Caco-2 (cell line): Measurements from ENCODE around the gene IKZF4. TPM values are rescaled to one million over a fixed set of nuclear protein-coding genes. Genes with fewer than 3 reads are reported as not detected.

ENCODE experiments used
- BruUV-seq: library from RNA; stranded (reverse); fragments of 400-500 nt; replicated peaks from 2 replicates; lab custom pipeline; 2021; lab: Mats Ljungman, UMichigan
- CTCF ChIA-PET: fragments of 300-600 bp; sonication (Branson Sonifier 250); formaldehyde crosslinking; loops from one replicate; lab custom pipeline; 2022; ENCODE audit warnings: antibody characterized with exemption; lab: Charles Lee
- POLR2A ChIA-PET: fragments of 300-600 bp; sonication (Branson Sonifier 250); formaldehyde crosslinking; loops from one replicate; lab custom pipeline; 2022; ENCODE audit warnings: antibody characterized with exemption; lab: Charles Lee
- DNase-seq, 2 experiments: peaks; one replicate each; pipeline versions ENCODE4 v3.0.0 to v3.0.0-alpha.2; 2020 to 2022
- H3K27me3 ChIP-seq: replicated peaks from 2 replicates; pipeline ENCODE4 v1.6.0; 2011; ENCODE audit warnings: low read length; ENCODE audit not compliant: control insufficient read depth, insufficient read depth
- H3K36me3 ChIP-seq: 2 replicates; pipeline ENCODE4 v1.5.1; 2011; ENCODE audit warnings: low read length; ENCODE audit not compliant: control insufficient read depth, insufficient read depth
- H3K4me1 ChIP-seq: fragments of 250-450 bp; sonication (Bioruptor Pico); 2 replicates; pipeline ENCODE4 v1.5.1; 2020; ENCODE audit warnings: mild to moderate bottlenecking
- H3K4me3 ChIP-seq: 2 replicates; pipeline ENCODE4 v1.5.1; 2011; ENCODE audit warnings: low read depth, mild to moderate bottlenecking, control low read depth, low read length
- H3K9me3 ChIP-seq: fragments of 250-450 bp; sonication (Bioruptor Pico); 2 replicates; pipeline ENCODE4 v1.5.1; 2020; ENCODE audit warnings: mild to moderate bottlenecking, moderate library complexity
- H3K27ac Mint-ChIP-seq: one replicate; pipeline ENCODE4 v1.8.0; 2022; ENCODE audit warnings: mixed read lengths; ENCODE audit not compliant: unreplicated experiment
- H3K27me3 Mint-ChIP-seq: one replicate; pipeline ENCODE4 v1.8.0; 2022; ENCODE audit warnings: mixed read lengths; ENCODE audit not compliant: insufficient read depth, unreplicated experiment
- H3K36me3 Mint-ChIP-seq: one replicate; pipeline ENCODE4 v1.8.0; 2022; ENCODE audit warnings: mild to moderate bottlenecking, mixed read lengths; ENCODE audit not compliant: insufficient read depth, unreplicated experiment
- H3K4me1 Mint-ChIP-seq: one replicate; pipeline ENCODE4 v1.8.0; 2022; ENCODE audit warnings: low read depth, mixed read lengths; ENCODE audit not compliant: unreplicated experiment
- H3K4me3 Mint-ChIP-seq: one replicate; pipeline ENCODE4 v1.8.0; 2022; ENCODE audit warnings: mild to moderate bottlenecking, moderate library complexity, mixed read lengths; ENCODE audit not compliant: unreplicated experiment
- H3K9me3 Mint-ChIP-seq: one replicate; pipeline ENCODE4 v1.8.0; 2022; ENCODE audit warnings: mixed read lengths; ENCODE audit not compliant: unreplicated experiment
- CTCF ChIP-seq, 2 experiments: fragments of 200-600 bp in 1 of 2; IDR thresholded peaks; 1 replicate in 1 of 2; 2 replicates in 1 of 2; pipeline versions ENCODE4 v1.5.1 to v1.8.0; 2011 to 2022; ENCODE audit warnings: antibody characterized with exemption in 1 of 2, control low read depth in 1 of 2, inconsistent platforms in 1 of 2, low read depth in 1 of 2, low read length in 1 of 2, mild to moderate bottlenecking in 1 of 2, moderate library complexity in 1 of 2; ENCODE audit not compliant: insufficient read depth in 1 of 2, severe bottlenecking in 1 of 2, unreplicated experiment in 1 of 2
- intact Hi-C: fragments of 100-400 bp; cut with micrococcal nuclease; formaldehyde crosslinking; loops from one replicate; pipeline ENCODE4 v1.10.0; 2022; ENCODE audit not compliant: unreplicated experiment
- total RNA-seq: library from RNA; stranded (reverse); gene quantifications from 2 replicates; pipeline ENCODE4 v1.2.3, GENCODE V29; 2022

The IKZF4 gene
- total RNA-seq, 1 experiment from 2014 or later: 15.7 TPM

GRCh38 chr12:55982319-55982936 lies 38.4 kb upstream of the IKZF4 start:
- Mint-ChIP-seq H3K27ac (no peak overlapping the region), H3K4me1 (no peaks in the 10 kb centered on the region), H3K9me3 (no peaks in the 10 kb centered on the region), H3K4me3 (no peak overlapping the region), H3K27me3 (no peaks in the 10 kb centered on the region), H3K36me3 (peaks cover 68% of the 10 kb centered on the region)
- DNase-seq: no peak
- TF ChIP-seq CTCF (IDR thresholded peaks at IDR 0.05; ENCODE audit: insufficient read depth in 1 of 2, low read depth in 1 of 2, low read length in 1 of 2, severe bottlenecking in 1 of 2, unreplicated experiment in 1 of 2): no peak
- intact Hi-C loops: no loop called here
- ChIA-PET CTCF (interaction anchor here (0.7 to 2.5 kb wide), 5 partner anchors 9 to 28 kb away, joined by 3 to 9 read pairs (median 4); partner anchors contain the start of genes RAB5B and SUOX), POLR2A (interaction anchor here (1.4 kb wide), 2 partner anchors 8 to 9 kb away, joined by 5 to 7 read pairs; partner anchors contain the start of gene RAB5B)
- Histone ChIP-seq H3K9me3 (no peaks in the 10 kb centered on the region), H3K27me3 (no peaks in the 10 kb centered on the region), H3K4me3 (no peak overlapping the region), H3K36me3 (peaks cover 1% of the 10 kb centered on the region; the same call in 1 of the 2 replicates), H3K4me1 (no peaks in the 10 kb centered on the region)
- no TSS peak for BruUV-seq

DNA sequence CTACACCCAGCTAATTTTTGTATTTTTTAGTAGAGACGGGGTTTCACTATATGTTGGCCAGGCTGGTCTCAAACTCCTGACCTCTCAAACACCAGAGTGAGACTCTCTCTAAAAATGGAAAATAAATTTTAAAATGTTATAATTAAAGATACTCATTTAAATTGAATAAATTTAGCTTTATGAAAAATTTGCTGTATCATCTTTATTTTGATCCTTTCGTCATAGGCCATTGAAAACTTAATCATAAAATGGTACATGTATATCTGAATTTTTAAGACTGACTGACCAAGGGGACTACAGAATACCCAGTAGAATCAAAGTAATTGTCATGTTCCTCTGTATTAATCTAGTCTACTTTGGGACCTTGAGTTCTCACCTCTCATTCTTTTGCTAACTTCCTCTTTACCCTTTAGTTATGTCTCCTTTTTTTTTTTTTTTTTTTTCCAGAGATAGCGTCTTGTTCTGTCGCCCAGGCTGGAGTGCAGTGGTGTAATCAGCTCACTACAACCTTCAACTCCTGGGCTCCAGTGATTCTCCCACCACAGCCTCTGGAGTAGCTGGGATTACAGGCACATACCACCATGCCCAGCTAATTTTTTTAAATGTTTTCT lies 37.5 kb upstream of the IKZF4 start:
- H3K36me3 Mint-ChIP-seq: peaks cover 61% of the 10 kb centered on the region
- Histone ChIP-seq H3K4me1 (no peaks in the 10 kb centered on the region), H3K4me3 (no peak overlapping the region), H3K27me3 (no peaks in the 10 kb centered on the region), H3K9me3 (no peaks in the 10 kb centered on the region), H3K36me3 (no peaks in the 10 kb centered on the region; the same call in none of the 2 replicates)
- CTCF ChIA-PET: interaction anchor here (1.2 to 2.5 kb wide), 2 partner anchors 10 to 44 kb away, joined by 3 to 9 read pairs; partner anchors contain the start of gene RAB5B
- no peaks in the 10 kb centered on the region for H3K27me3 Mint-ChIP-seq
- H3K4me1 Mint-ChIP-seq: no peaks in the 10 kb centered on the region
- POLR2A ChIA-PET: interaction anchor here (1.4 kb wide), 2 partner anchors 9 to 10 kb away, joined by 5 to 7 read pairs; partner anchors contain the start of gene RAB5B
- H3K27ac Mint-ChIP-seq: no peak overlapping the region
- no TSS peak for BruUV-seq
- no peak for DNase-seq
- H3K9me3 Mint-ChIP-seq: no peaks in the 10 kb centered on the region
- no peak for TF ChIP-seq CTCF (IDR thresholded peaks at IDR 0.05; ENCODE audit: insufficient read depth in 1 of 2, low read depth in 1 of 2, low read length in 1 of 2, severe bottlenecking in 1 of 2, unreplicated experiment in 1 of 2)
- H3K4me3 Mint-ChIP-seq: no peak overlapping the region
- intact Hi-C loops: no loop called here

- no peaks in the 10 kb centered on the region for H3K9me3 Mint-ChIP-seq
- CTCF ChIA-PET: interaction anchor here (0.6 to 2.5 kb wide), 3 partner anchors 11 kb away, joined by 6 to 9 read pairs (median 7); partner anchors contain the start of gene RAB5B
- no peak for TF ChIP-seq CTCF (IDR thresholded peaks at IDR 0.05; ENCODE audit: insufficient read depth in 1 of 2, low read depth in 1 of 2, low read length in 1 of 2, severe bottlenecking in 1 of 2, unreplicated experiment in 1 of 2)
- H3K27me3 Mint-ChIP-seq: no peaks in the 10 kb centered on the region
- H3K9me3 ChIP-seq: no peaks in the 10 kb centered on the region
- no peak overlapping the region for H3K27ac Mint-ChIP-seq
- peaks cover 64% of the 10 kb centered on the region for H3K36me3 Mint-ChIP-seq
- H3K4me3 Mint-ChIP-seq: no peak overlapping the region
- H3K4me1 Mint-ChIP-seq: no peaks in the 10 kb centered on the region
- DNase-seq: no peak
- BruUV-seq: no TSS peak
- H3K36me3 ChIP-seq: peaks cover 2% of the 10 kb centered on the region
- H3K27me3 ChIP-seq: no peaks in the 10 kb centered on the region
- no peak overlapping the region for H3K4me3 ChIP-seq
- H3K4me1 ChIP-seq: no peaks in the 10 kb centered on the region
- POLR2A ChIA-PET: no interaction called here
- intact Hi-C loops: no loop called here
Observed at GRCh38 chr12:55984861-55985260, 36.0 kb upstream of the IKZF4 start.
